NCI-H460 (cell line): ENCODE measurements around the gene EHMT1. TPM values are rescaled to one million over a fixed set of nuclear protein-coding genes. Genes with fewer than 3 reads are reported as not detected.
"Not testable (repeated sequence)": the region's sequence is repeated elsewhere in the genome, so short reads cannot be mapped to it uniquely, and the experiment has no call there.

ENCODE experiments used
- DNase-seq: peaks from one replicate; pipeline ENCODE4 v3.0.0-alpha.2; 2016; ENCODE audit warnings: low read depth; ENCODE audit errors: extremely low read depth
- small RNA-seq, 2 experiments: library from RNA; depleted of rRNA; stranded (forward); fragments of <200 nt; gene quantifications; one replicate each; pipeline ENCODE3, GENCODE V24; 2014
- total RNA-seq: library from RNA; depleted of rRNA; stranded (reverse); fragments of >200 nt; shearing (Covaris generic); gene quantifications from 2 replicates; pipeline ENCODE4 v1.2.3, GENCODE V29; 2014; rRNA removed

EHMT1 gene
- total RNA-seq, 1 experiment from 2014 or later: 44.7 TPM

GRCh38 chr9:137877506-137878122 lies 258.8 kb downstream of the EHMT1 start, which contains the start of gene CACNA1B:
CACNA1B (plus strand) TSS chr9:137877782; CDS start chr9:137877934, 152 bp downstream.
- not testable (repeated sequence) for DNase-seq

DNA sequence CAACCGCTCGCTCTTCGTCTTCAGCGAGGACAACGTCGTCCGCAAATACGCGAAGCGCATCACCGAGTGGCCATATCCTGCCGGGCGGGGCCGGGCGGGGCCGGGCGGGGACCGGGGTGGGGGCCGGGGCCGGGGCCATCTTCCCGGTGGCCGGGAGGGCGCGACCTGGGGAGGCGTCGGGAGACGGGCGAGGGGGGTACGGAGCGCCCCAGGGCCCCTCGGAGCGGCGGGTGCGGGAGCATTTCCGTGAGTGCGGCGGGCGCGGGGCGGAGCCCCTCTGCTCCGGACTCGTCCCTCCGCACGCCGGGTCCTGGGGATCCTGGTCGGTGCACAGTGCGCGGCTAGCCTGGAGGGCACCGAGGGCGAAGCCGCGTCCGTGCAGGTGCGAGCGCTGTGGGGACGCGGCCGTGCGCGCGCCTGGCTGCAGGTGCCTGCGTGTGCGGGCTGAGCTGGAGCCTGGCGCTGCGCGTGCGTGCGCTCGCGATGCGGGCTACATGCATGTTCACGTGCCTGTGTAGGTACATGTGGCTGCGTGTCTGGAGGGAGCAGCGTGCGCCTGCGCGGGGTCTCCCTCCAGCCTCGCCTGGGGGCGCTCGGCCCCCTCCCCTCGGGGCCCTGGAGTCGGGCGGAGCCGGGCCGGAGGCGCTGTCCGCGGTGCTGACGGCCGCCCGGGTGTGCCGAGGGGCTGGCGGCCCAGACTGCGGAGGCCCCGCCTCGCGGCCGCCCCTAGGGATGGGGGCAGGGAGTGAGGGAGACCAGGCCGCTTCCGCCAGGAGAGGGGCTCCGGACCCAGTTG lies 259.5 kb downstream of the EHMT1 start:
- DNase-seq: no peak

GRCh38 chr9:137879052-137879451 lies 260.2 kb downstream of the EHMT1 start:
- DNase-seq: no peak

GRCh38 chr9:137879566-137880150 lies 260.9 kb downstream of the EHMT1 start:
- DNase-seq: no peak

- DNase-seq: no peak
Observed at GRCh38 chr9:137880160-137880975, 261.6 kb downstream of the EHMT1 start.

GRCh38 chr9:137880976-137881530 lies 262.2 kb downstream of the EHMT1 start:
- no peak for DNase-seq

DNA sequence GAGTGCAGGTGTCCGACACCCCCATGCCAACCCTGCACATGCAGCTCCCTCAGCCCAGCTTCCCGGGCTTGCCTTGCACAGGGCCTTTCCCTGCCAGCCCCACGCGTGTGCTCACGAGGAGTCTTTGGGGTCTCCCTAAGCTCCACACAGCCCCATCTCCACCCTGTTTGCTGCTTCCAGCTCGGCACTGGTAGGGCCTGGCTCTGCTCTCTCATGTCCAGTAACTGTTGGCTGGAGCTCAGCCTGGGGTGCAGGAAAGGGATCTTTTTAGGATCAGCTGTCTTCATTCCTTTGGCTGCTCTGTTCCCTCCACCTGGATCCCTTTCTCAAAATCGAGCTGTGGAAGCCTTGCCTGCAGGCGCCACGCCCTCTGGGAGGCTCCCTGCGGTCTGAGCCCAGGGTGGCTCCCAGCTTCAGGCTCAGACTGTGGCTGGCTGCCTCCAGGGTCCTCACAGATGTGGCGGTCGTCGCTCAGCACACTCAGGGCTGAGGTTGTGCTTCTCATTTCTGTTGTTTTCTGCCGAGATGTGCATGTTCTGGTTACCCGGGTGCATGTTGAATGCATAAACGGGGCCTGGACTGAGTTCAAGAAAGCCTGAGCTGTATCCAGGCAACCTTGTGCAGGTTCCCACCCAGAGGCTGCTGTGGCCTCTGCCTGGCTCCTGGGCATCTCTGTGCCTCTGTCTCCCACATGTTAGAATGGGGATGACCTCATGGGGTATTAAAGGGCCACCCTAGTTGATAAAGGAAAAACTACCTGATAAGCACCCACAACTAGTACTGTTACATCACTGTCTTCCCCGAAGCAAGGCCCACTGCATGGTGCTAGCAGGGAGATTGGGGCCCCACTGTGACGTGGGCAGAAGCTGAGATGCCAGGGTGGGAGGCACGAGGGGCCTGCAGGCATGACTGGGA lies 263.0 kb downstream of the EHMT1 start:
- DNase-seq: no peak

DNA sequence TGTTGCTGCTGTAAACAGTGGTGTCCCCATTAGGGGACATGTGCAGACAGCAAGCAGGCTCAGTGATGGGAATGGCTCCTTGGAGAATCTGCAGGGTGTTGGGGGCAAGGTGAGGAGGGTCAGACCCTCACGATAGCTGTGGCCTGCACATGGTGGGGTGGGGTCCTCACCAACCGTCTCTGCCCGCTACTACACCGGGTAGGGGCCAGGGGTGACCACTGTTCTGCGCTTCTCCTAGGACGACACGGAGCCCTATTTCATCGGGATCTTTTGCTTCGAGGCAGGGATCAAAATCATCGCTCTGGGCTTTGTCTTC lies 263.7 kb downstream of the EHMT1 start:
- DNase-seq: no peak

- not testable (repeated sequence) for DNase-seq
Observed at GRCh38 chr9:137883977-137884376, 265.2 kb downstream of the EHMT1 start.

- not testable (repeated sequence) for DNase-seq
Observed at GRCh38 chr9:137884547-137884946, 265.7 kb downstream of the EHMT1 start.

- not testable (repeated sequence) for DNase-seq
Observed at GRCh38 chr9:137885121-137885520, 266.3 kb downstream of the EHMT1 start.

Small RNA genes lying within 50 kb of the gene (small RNA-seq; reads per million reads assigned to genes)
- gene MIR602 (0 reads per million in 2 experiments), gene RF00017 (0 reads per million in 2 experiments)

Other genes starting within 250 kb of the EHMT1 start
- gene EXD3, start 195.8 kb upstream of the EHMT1 start, total RNA-seq: 8.4 and 12.8 TPM in 2 replicates
- gene NOXA1, start 195.6 kb upstream of the EHMT1 start, total RNA-seq: 0.92 and 2.0 TPM in 2 replicates
- gene ENTPD8, start 177.6 kb upstream of the EHMT1 start, total RNA-seq: not detected in 2 replicates
- gene NSMF, start 159.7 kb upstream of the EHMT1 start, total RNA-seq: 34.9 and 36.8 TPM in 2 replicates
- gene PNPLA7, start 68.6 kb upstream of the EHMT1 start, total RNA-seq: 0.10 and 0.26 TPM in 2 replicates
- 52.1 and 57.5 TPM in 2 replicates for gene MRPL41, start 67.1 kb upstream of the EHMT1 start, total RNA-seq
- 24.4 and 29.9 TPM in 2 replicates for gene DPH7, start 40.1 kb upstream of the EHMT1 start, total RNA-seq
- gene ZMYND19, start 28.5 kb upstream of the EHMT1 start, total RNA-seq: 23.9 and 24.1 TPM in 2 replicates
- gene ARRDC1, start 13.3 kb upstream of the EHMT1 start, total RNA-seq: 26.6 and 32.6 TPM in 2 replicates